LNCaP clone FGC (cell line): Measurements from ENCODE around the gene CMSS1.
"Not testable (repeated sequence)": the region's sequence is repeated elsewhere in the genome, so short reads cannot be mapped to it uniquely, and the experiment has no call there.

Source experiments
- DNase-seq: peaks from one replicate; pipeline ENCODE4 v3.0.0-alpha.2; 2011; ENCODE audit warnings: low read depth
- H3K4me3 ChIP-seq: 2 replicates; pipeline ENCODE4 v1.5.1; 2011; ENCODE audit warnings: mild to moderate bottlenecking, low read depth, low read length, control low read depth
- TF ChIP-seq, protein P1 (sequence below): IDR thresholded peaks from 2 replicates; pipeline ENCODE4 v1.5.1; 2012; ENCODE audit warnings: mild to moderate bottlenecking; ENCODE audit not compliant: control insufficient read depth, insufficient read depth; ENCODE audit errors: extremely low read depth

CMSS1 gene

DNA sequence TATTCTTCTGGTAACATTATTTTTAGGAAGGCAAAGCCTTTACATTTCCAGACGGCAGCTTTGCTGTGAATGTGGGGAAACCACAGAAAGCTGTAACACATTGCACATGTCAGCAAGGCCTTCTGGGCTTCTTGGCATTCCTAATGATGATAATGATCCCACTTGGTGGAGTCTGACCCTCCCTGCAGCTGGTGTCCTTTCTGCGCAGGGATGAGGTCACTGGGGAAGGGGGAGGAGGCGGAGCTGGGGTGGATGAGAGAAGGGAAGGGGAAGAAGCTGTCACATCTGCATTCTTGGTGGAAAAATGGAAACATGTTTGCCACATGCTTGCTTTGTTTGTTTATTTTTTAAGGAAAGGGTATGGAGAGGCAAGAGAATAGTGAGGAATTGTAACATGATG, 228.0 kb downstream of the CMSS1 start:
- no peak for DNase-seq
- TF ChIP-seq, protein P1, sequence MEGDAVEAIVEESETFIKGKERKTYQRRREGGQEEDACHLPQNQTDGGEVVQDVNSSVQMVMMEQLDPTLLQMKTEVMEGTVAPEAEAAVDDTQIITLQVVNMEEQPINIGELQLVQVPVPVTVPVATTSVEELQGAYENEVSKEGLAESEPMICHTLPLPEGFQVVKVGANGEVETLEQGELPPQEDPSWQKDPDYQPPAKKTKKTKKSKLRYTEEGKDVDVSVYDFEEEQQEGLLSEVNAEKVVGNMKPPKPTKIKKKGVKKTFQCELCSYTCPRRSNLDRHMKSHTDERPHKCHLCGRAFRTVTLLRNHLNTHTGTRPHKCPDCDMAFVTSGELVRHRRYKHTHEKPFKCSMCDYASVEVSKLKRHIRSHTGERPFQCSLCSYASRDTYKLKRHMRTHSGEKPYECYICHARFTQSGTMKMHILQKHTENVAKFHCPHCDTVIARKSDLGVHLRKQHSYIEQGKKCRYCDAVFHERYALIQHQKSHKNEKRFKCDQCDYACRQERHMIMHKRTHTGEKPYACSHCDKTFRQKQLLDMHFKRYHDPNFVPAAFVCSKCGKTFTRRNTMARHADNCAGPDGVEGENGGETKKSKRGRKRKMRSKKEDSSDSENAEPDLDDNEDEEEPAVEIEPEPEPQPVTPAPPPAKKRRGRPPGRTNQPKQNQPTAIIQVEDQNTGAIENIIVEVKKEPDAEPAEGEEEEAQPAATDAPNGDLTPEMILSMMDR, result no peak
- no peak overlapping the region for H3K4me3 ChIP-seq

DNA sequence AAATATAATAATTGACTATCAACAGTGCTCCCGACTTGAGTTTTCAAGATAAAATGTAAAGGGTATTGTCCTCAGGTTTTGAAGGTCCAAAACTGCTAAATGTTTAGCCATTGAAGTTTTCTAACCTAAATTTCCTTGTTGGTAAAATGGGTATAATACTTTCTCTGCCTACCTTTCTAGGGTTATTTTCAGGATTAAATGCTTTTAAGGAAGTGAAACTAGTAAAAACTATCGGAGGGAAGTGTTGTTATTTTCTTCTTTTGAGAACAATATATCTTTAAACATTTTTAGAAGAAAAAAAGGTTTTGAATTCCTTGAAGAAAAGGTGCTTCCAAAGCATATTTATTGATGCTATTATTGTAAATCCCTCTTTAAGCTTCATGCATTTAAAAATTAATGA, 229.3 kb downstream of the CMSS1 start:
- no peak for DNase-seq
- TF ChIP-seq, protein P1, result no peak
- H3K4me3 ChIP-seq, result no peak overlapping the region

DNA sequence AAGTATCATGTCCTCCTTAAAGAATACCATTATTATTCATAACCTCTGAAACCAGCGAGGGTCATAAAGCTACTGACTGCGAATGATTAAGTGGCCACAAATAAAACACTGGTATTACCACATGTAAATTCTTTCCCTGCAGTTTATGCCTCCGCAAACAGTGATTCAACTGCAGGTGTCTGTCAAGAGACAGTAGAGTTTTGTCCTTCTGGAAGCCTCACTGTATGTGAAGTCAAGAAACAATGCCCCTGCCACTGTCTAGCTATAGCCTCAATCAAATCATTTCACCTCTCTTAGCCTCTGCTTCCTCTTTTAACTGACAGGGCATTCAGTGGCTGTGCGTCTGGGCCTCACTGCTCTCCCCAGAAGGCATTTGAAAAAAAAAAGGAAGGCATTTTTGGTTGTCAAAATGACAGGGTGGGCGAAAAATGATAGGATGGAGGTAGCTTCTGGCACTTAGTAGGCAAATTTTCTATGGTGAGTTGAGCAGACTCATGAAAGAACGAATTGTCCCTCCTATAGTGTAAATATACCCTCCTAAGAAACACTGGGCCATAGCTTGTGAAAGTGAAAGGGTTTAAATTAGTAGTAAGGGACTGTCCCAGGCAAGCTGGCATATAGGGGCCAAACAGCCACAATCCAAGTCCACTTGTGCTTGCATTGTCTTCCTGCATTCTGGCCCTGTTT, 229.9 kb downstream of the CMSS1 start:
- H3K4me3 ChIP-seq, result no peak overlapping the region
- DNase-seq, result no peak
- TF ChIP-seq, protein P1, result no peak

DNA sequence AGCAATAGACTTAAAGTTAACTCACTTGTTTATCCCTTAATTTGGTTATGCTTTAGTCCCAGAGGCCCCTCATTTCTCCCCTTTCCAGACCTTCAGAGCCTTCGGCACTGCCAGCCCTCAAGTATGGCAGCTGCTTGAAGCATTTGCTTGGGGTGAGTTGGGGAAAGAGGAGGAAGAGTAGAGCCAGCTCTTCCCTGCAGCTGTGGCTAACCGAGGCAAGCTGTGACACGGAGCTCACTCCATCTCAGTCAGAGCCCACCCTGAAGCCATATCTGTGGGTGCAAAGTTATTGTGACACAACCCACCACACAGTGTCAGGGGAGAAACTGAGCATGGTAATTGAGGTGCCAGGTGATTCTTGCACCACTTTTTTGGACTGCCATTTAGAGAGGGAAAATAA, 230.6 kb downstream of the CMSS1 start:
- no peak for DNase-seq
- TF ChIP-seq, protein P1, result no peak
- no peak overlapping the region for H3K4me3 ChIP-seq

DNA sequence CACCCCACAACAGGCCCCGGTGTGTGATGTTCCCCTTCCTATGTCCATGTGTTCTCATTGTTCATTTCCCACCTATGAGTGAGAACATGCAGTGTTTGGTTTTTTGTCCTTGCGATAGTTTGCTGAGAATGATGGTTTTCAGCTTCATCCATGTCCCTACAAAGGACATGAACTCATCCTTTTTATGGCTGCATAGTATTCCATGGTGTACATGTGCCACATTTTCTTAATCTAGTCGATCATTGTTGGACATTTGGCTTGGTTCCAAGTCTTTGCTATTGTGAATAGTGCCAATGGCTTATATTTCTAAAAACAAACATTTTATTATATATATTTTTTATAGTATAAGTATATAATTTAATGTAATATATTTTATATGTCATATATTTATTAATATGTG, 233.9 kb downstream of the CMSS1 start:
- not testable (repeated sequence) for H3K4me3 ChIP-seq, DNase-seq

DNA sequence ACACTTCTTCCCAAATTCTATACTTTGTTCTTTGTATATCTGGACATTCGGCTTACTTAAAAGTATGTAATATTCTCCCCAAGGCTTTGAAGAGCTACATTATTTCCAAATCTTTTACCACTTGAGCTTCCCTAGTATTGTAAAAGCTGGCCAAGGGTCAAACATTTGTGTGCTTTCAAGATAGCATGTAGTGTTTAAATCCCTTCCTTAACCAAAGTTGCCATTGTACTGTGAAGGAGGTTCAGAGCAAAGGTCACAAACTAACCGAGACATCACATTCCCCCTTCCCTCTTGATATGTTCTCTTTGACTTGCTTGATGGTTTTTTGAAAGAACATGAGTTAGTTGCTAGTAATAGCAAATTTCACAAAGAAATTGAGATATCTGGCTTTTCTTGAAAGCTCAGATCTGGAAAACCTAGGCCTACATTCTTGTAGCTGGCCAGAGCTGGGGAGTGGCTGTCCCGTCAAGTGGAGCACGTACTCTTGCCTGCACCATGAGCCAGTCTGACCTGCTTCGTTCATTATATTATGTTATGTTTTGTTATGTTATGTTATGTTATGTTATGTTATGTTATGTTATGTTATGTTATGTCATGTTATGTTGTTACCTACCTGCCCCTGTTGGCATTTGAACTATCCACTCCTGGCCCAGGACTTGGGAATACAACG, 236.4 kb downstream of the CMSS1 start:
- no peak for DNase-seq
- TF ChIP-seq, protein P1, result no peak
- H3K4me3 ChIP-seq, result no peak overlapping the region

DNA sequence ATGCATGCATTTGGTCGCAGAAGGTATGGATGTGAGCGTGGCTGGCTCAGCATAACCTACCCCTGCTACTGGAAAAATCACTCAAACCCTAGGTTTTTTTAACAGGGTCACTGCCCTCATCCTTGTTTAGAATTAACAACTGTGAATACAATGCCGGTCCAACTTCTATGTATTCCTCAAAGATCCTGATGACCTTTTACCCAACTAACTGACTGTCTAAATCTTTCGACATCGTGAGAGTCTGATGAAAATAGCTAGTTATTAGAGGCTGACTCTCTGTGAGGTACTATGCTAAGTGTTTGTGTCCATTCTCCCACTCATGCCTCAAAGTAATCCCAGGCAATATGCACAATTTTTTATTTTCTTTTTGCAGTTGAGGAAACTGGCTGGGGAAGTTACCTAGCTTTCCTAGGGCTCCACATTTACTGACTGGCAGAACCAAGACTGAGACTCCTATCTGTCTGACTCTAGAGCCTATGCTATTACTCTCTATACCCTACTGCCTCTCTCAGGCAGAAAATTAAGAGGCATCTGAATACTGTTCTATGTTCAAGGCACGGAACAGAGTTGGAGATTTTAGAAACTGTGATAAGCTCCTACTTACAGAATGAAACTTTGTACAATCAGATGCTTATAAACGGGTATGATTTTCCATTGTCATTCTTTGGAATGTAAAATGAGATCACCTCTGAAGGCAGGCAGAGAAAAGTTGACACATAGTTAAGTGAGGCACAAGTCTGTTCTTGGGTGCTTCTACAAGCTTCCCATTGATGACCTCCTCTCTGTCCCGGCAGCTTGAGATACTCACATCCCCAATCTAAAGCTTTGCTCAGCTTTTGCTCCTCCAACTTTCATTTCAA, 240.3 kb downstream of the CMSS1 start:
- TF ChIP-seq, protein P1, result 0 out of 2 replicates have a peak, but pooled peaks have one; percentile 10
- DNase-seq, result no peak
- H3K4me3 ChIP-seq, result no peak overlapping the region
